ENCODE data around the gene RAB6B. TPM values are rescaled to one million over a fixed set of nuclear protein-coding genes. Genes with fewer than 3 reads are reported as not detected.

RAB6B gene
- total and polyA plus RNA-seq, 2 experiments from 2014 or later = 1.2 to 3.9 TPM

DNA sequence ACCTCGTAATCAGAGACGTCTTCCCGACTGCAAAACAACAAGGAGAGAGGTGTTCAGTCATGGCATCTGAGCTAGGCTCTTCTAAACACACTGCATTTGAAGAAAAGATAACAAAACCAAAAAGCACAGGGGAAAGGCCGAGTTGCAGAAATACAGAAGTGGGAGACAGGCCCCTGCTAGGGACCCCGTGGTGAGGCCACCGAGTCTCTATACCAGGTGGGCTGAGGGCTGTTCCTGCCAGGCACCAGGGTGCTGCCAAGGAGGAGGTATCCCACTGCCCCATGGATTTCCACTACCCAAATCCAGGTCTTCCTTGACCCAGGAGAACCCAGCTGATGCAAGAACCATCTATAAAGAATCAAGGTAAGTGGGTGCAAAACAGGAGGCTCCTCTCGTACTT lies 31.1 kb downstream of the RAB6B start (continued):
- TF ChIP-seq, protein P1, sequence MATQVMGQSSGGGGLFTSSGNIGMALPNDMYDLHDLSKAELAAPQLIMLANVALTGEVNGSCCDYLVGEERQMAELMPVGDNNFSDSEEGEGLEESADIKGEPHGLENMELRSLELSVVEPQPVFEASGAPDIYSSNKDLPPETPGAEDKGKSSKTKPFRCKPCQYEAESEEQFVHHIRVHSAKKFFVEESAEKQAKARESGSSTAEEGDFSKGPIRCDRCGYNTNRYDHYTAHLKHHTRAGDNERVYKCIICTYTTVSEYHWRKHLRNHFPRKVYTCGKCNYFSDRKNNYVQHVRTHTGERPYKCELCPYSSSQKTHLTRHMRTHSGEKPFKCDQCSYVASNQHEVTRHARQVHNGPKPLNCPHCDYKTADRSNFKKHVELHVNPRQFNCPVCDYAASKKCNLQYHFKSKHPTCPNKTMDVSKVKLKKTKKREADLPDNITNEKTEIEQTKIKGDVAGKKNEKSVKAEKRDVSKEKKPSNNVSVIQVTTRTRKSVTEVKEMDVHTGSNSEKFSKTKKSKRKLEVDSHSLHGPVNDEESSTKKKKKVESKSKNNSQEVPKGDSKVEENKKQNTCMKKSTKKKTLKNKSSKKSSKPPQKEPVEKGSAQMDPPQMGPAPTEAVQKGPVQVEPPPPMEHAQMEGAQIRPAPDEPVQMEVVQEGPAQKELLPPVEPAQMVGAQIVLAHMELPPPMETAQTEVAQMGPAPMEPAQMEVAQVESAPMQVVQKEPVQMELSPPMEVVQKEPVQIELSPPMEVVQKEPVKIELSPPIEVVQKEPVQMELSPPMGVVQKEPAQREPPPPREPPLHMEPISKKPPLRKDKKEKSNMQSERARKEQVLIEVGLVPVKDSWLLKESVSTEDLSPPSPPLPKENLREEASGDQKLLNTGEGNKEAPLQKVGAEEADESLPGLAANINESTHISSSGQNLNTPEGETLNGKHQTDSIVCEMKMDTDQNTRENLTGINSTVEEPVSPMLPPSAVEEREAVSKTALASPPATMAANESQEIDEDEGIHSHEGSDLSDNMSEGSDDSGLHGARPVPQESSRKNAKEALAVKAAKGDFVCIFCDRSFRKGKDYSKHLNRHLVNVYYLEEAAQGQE (IDR thresholded peaks at IDR 0.05; ENCODE audit: unreplicated experiment) = no peak
- TF ChIP-seq, protein P2, sequence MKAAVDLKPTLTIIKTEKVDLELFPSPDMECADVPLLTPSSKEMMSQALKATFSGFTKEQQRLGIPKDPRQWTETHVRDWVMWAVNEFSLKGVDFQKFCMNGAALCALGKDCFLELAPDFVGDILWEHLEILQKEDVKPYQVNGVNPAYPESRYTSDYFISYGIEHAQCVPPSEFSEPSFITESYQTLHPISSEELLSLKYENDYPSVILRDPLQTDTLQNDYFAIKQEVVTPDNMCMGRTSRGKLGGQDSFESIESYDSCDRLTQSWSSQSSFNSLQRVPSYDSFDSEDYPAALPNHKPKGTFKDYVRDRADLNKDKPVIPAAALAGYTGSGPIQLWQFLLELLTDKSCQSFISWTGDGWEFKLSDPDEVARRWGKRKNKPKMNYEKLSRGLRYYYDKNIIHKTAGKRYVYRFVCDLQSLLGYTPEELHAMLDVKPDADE (IDR thresholded peaks at IDR 0.05) = no peak
- TF ChIP-seq POLR2AphosphoS5 (IDR thresholded peaks at IDR 0.05; ENCODE audit: low read depth) = no peak
- TF ChIP-seq EZH2phosphoT487 (IDR thresholded peaks at IDR 0.05; ENCODE audit: unreplicated experiment) = no peak
- TF ChIP-seq NANOG (IDR thresholded peaks at IDR 0.05; ENCODE audit: borderline replicate concordance) = no peak
- TF ChIP-seq EZH2 (IDR thresholded peaks at IDR 0.05; ENCODE audit: low read depth, unreplicated experiment) = no peak
- no peak for TF ChIP-seq STAT1 (IDR thresholded peaks at IDR 0.05; ENCODE audit: unreplicated experiment)

DNA sequence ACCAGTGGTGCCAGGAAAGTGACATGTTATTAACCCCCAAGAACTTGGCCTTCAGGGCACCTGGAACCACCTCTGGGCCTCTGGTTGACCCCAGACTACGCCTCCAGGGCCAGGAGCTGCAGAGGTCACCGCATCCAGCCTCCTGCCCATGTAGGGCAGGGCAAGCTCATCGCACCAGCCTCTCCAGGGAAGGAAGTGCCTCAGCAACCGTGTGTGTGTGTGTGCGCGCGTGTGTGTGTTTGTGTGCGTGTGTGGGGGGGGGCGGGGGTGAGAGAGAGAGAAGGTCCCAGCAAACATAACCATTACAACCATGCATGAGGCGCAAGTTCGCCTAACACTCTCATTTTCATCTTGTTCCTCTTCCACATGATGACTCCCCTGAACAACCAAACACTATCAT lies 31.8 kb downstream of the RAB6B start:
- no peaks in the 10 kb centered on the region for H3K9me3 Mint-ChIP-seq

More for the DNA sequence above, 31.8 kb downstream of the RAB6B start:
- Histone ChIP-seq H3K4me3 (no peak overlapping the region), H3K27ac (ENCODE audit: low read depth) (no peak overlapping the region), H3K27me3 (ENCODE audit: insufficient read depth) (no peaks in the 10 kb centered on the region), H3F3A (replicated peaks; ENCODE audit: low read depth) (no peaks in the 10 kb centered on the region), H3K36me3 (ENCODE audit: insufficient read depth) (no peaks in the 10 kb centered on the region), H3K79me2 (replicated peaks; ENCODE audit: insufficient read depth) (no peaks in the 10 kb centered on the region), H3K9me2 (ENCODE audit: insufficient read depth) (no peaks in the 10 kb centered on the region), H2AFZ (no peak overlapping the region), H3K4me1 (ENCODE audit: insufficient read depth) (no peaks in the 10 kb centered on the region), H4K20me1 (replicated peaks; ENCODE audit: insufficient read depth) (no peaks in the 10 kb centered on the region), H3K4me2 (no peak overlapping the region)
- DNase-seq (ENCODE audit: low spot score) (no peak), ATAC-seq (no peak)
- H3K27me3 Mint-ChIP-seq (ENCODE audit: insufficient read depth, low read depth, poor library complexity) = peaks cover 24% of the 10 kb centered on the region
- H3K4me1 Mint-ChIP-seq = peaks cover 18% of the 10 kb centered on the region
- no peak overlapping the region for H3K4me3 Mint-ChIP-seq
- H3K27ac Mint-ChIP-seq = no peak overlapping the region
- H3K36me3 Mint-ChIP-seq (ENCODE audit: low read depth) = no peaks in the 10 kb centered on the region
- TF ChIP-seq EZH2phosphoT487 (IDR thresholded peaks at IDR 0.05; ENCODE audit: unreplicated experiment) (no peak), NANOG (IDR thresholded peaks at IDR 0.05; ENCODE audit: borderline replicate concordance) (no peak), EZH2 (IDR thresholded peaks at IDR 0.05; ENCODE audit: low read depth, unreplicated experiment) (no peak)
- TF ChIP-seq, protein P2 (IDR thresholded peaks at IDR 0.05) = no peak
- TF ChIP-seq, protein P3, sequence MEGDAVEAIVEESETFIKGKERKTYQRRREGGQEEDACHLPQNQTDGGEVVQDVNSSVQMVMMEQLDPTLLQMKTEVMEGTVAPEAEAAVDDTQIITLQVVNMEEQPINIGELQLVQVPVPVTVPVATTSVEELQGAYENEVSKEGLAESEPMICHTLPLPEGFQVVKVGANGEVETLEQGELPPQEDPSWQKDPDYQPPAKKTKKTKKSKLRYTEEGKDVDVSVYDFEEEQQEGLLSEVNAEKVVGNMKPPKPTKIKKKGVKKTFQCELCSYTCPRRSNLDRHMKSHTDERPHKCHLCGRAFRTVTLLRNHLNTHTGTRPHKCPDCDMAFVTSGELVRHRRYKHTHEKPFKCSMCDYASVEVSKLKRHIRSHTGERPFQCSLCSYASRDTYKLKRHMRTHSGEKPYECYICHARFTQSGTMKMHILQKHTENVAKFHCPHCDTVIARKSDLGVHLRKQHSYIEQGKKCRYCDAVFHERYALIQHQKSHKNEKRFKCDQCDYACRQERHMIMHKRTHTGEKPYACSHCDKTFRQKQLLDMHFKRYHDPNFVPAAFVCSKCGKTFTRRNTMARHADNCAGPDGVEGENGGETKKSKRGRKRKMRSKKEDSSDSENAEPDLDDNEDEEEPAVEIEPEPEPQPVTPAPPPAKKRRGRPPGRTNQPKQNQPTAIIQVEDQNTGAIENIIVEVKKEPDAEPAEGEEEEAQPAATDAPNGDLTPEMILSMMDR (conservative IDR thresholded peaks at IDR 0.05; ENCODE audit: low read depth in 2 of 2) = no peak
- TF ChIP-seq, protein P1 (IDR thresholded peaks at IDR 0.05; ENCODE audit: unreplicated experiment) = no peak
